Neutrophil (primary cell): ENCODE measurements around the gene PFKL.

Experiments used
- H3K27ac ChIP-seq: fragments of 200-600 bp; sonication (generic); 2 replicates; pipeline ENCODE4 v1.5.1; 2016; ENCODE audit warnings: mild to moderate bottlenecking, moderate library complexity
- H3K27me3 ChIP-seq: fragments of 200-600 bp; sonication (generic); 2 replicates; pipeline ENCODE4 v1.6.0; 2016; ENCODE audit warnings: mild to moderate bottlenecking
- H3K36me3 ChIP-seq: fragments of 200-600 bp; sonication (generic); 2 replicates; pipeline ENCODE4 v1.5.1; 2017
- H3K4me1 ChIP-seq, 2 experiments: fragments of 200-600 bp in 1 of 2; sonication (generic) in 1 of 2; 1 replicate in 1 of 2; 2 replicates in 1 of 2; pipeline versions ENCODE4 v1.5.1 to v1.6.1; 2013 to 2016; ENCODE audit warnings: low read depth in 1 of 2, low read length in 1 of 2, mild to moderate bottlenecking in 1 of 2, moderate library complexity in 1 of 2; ENCODE audit not compliant: control insufficient read depth in 1 of 2, insufficient read depth in 1 of 2
- H3K4me3 ChIP-seq, 2 experiments: fragments of 200-600 bp in 1 of 2; sonication (generic) in 1 of 2; 1 replicate in 1 of 2; 2 replicates in 1 of 2; pipeline ENCODE4 v1.5.1; 2013 to 2016; ENCODE audit warnings: low read depth in 1 of 2, low read length in 1 of 2, mild to moderate bottlenecking in 1 of 2, moderate library complexity in 1 of 2
- H3K9me3 ChIP-seq: fragments of 200-600 bp; sonication (generic); 2 replicates; pipeline ENCODE4 v1.5.1; 2016
- CTCF ChIP-seq: fragments of 200-600 bp; sonication (generic); IDR thresholded peaks from 2 replicates; pipeline ENCODE4 v1.5.1; 2016; ENCODE audit warnings: antibody characterized with exemption

Gene PFKL

GRCh38 chr21:44333509-44334328 lies 33.9 kb downstream of the PFKL start:
- H3K27me3 ChIP-seq = no peaks in the 10 kb centered on the region
- no peaks in the 10 kb centered on the region for H3K36me3 ChIP-seq
- H3K9me3 ChIP-seq = no peaks in the 10 kb centered on the region
- H3K4me3 ChIP-seq = no peak overlapping the region
- no peak overlapping the region for H3K27ac ChIP-seq
- peaks cover 0 to 6% of the 10 kb centered on the region in 2 experiments for H3K4me1 ChIP-seq
- no peak for TF ChIP-seq CTCF

GRCh38 chr21:44334329-44335030 lies 34.6 kb downstream of the PFKL start:
- peaks cover 2 to 8% of the 10 kb centered on the region in 2 experiments for H3K4me1 ChIP-seq
- TF ChIP-seq CTCF = no peak
- no peak overlapping the region for H3K27ac ChIP-seq
- no peaks in the 10 kb centered on the region for H3K36me3 ChIP-seq
- no peaks in the 10 kb centered on the region for H3K9me3 ChIP-seq
- H3K27me3 ChIP-seq = no peaks in the 10 kb centered on the region
- no peak overlapping the region for H3K4me3 ChIP-seq

GRCh38 chr21:44335266-44336059 lies 35.6 kb downstream of the PFKL start:
- H3K4me3 ChIP-seq = no peak overlapping the region
- no peaks in the 10 kb centered on the region for H3K27me3 ChIP-seq
- no peaks in the 10 kb centered on the region for H3K36me3 ChIP-seq
- no peaks in the 10 kb centered on the region for H3K9me3 ChIP-seq
- H3K27ac ChIP-seq = no peak overlapping the region
- no peak for TF ChIP-seq CTCF
- peaks cover 10 to 18% of the 10 kb centered on the region in 2 experiments for H3K4me1 ChIP-seq

- H3K4me1 ChIP-seq = peaks cover 10 to 18% of the 10 kb centered on the region in 2 experiments
- H3K36me3 ChIP-seq = no peaks in the 10 kb centered on the region
- no peaks in the 10 kb centered on the region for H3K9me3 ChIP-seq
- TF ChIP-seq CTCF = no peak
- H3K27me3 ChIP-seq = no peaks in the 10 kb centered on the region
- H3K4me3 ChIP-seq = no peak overlapping the region
- H3K27ac ChIP-seq = peak overlapping the region; percentile 96
Measured at GRCh38 chr21:44337449-44337848, 37.6 kb downstream of the PFKL start.
